ENCODE results near the gene GALNT3. TPM values are rescaled to one million over a fixed set of nuclear protein-coding genes. Genes with fewer than 3 reads are reported as not detected.

The GALNT3 gene
- total RNA-seq, 2 experiments from 2014 or later: 11.3 to 13.8 TPM

GRCh38 chr2:165697748-165698443 lies 96.2 kb downstream of the GALNT3 start:
- no peak overlapping the region for H3K27ac Mint-ChIP-seq

More at GRCh38 chr2:165697748-165698443, 96.2 kb downstream of the GALNT3 start:
- H3K36me3 Mint-ChIP-seq: no peaks in the 10 kb centered on the region
- ATAC-seq (no peak), DNase-seq (no peak)
- H3K4me1 Mint-ChIP-seq: no peaks in the 10 kb centered on the region
- H3K27me3 Mint-ChIP-seq: peaks cover 30% of the 10 kb centered on the region
- CTCF ChIA-PET: interaction anchor here (2.6 kb wide), 1 partner anchor 177 kb away, joined by 6 read pairs; no protein-coding TSS in a partner anchor
- no peak overlapping the region for H3K4me3 Mint-ChIP-seq
- no peaks in the 10 kb centered on the region for H3K9me3 Mint-ChIP-seq (ENCODE audit: low read depth)

Other genes starting within 250 kb of the GALNT3 start
- gene TTC21B, start 159.5 kb upstream of the GALNT3 start, total RNA-seq: 10 to 100 TPM; 13.8 to 20.2 TPM